Subcutaneous abdominal adipose tissue (tissue), 5 donors: Measurements from ENCODE around the gene UBAP2.
"Not testable (repeated sequence)": the region's sequence is repeated elsewhere in the genome, so short reads cannot be mapped to it uniquely, and the experiment has no call there.

Source experiments
- H3K27ac ChIP-seq: one replicate; pipeline ENCODE4 v1.7.0; 2013; ENCODE audit warnings: low read depth, mild to moderate bottlenecking, inconsistent platforms, low read length, moderate library complexity
- H3K27me3 ChIP-seq, 5 donors: one replicate each; pipeline ENCODE4 v1.7.0; 2013; ENCODE audit warnings: low read length in 5 of 5, inconsistent platforms in 1 of 5; ENCODE audit not compliant: control insufficient read depth in 5 of 5, insufficient read depth in 4 of 5
- H3K36me3 ChIP-seq, 5 donors: one replicate each; pipeline ENCODE4 v1.7.0; 2013; ENCODE audit warnings: low read length in 5 of 5; ENCODE audit not compliant: control insufficient read depth in 5 of 5, insufficient read depth in 5 of 5
- H3K4me1 ChIP-seq, 5 donors: one replicate each; pipeline ENCODE4 v1.7.0; 2013; ENCODE audit warnings: low read length in 5 of 5, mild to moderate bottlenecking in 3 of 5, moderate library complexity in 1 of 5; ENCODE audit not compliant: control insufficient read depth in 5 of 5, insufficient read depth in 5 of 5
- H3K4me3 ChIP-seq, 5 donors: one replicate each; pipeline ENCODE4 v1.7.0; 2013; ENCODE audit warnings: low read length in 5 of 5, low read depth in 1 of 5
- H3K9ac ChIP-seq, 5 donors: one replicate each; pipeline ENCODE4 v1.7.0; 2013; ENCODE audit warnings: low read length in 5 of 5, mild to moderate bottlenecking in 4 of 5, moderate library complexity in 3 of 5
- H3K9me3 ChIP-seq, 5 donors: one replicate each; pipeline ENCODE4 v1.7.0; 2013; ENCODE audit warnings: low read length in 5 of 5; ENCODE audit not compliant: control insufficient read depth in 5 of 5
- donor health status: healthy.
- donor health status: healthy.
- donor health status: healthy.
- donor health status: healthy.
- donor health status: healthy.

UBAP2 gene

GRCh38 chr9:34035656-34036055 is 13.0 kb downstream of the UBAP2 start:
- Histone ChIP-seq H3K27ac (no peak overlapping the region), H3K4me1 (no peaks in the 10 kb centered on the region), H3K9ac (no peak overlapping the region), H3K4me3 (no peak overlapping the region), H3K27me3 (no peaks in the 10 kb centered on the region), H3K36me3 (no peaks in the 10 kb centered on the region), H3K9me3 (no peaks in the 10 kb centered on the region)

- H3K9ac ChIP-seq, result no peak overlapping the region
- H3K9me3 ChIP-seq, result no peaks in the 10 kb centered on the region
- no peak overlapping the region for H3K4me3 ChIP-seq
- H3K27me3 ChIP-seq, result no peaks in the 10 kb centered on the region
- no peaks in the 10 kb centered on the region for H3K36me3 ChIP-seq
- H3K4me1 ChIP-seq, result no peaks in the 10 kb centered on the region
- H3K27ac ChIP-seq, result no peak overlapping the region
Measured at GRCh38 chr9:34034698-34035065, 14.0 kb downstream of the UBAP2 start.

GRCh38 chr9:34032631-34033030 is 16.1 kb downstream of the UBAP2 start:
- Histone ChIP-seq H3K27ac (no peak overlapping the region), H3K9me3 (no peaks in the 10 kb centered on the region), H3K4me3 (no peak overlapping the region), H3K4me1 (no peaks in the 10 kb centered on the region), H3K9ac (no peak overlapping the region), H3K36me3 (peaks cover 0 to 5% (median 0%) of the 10 kb centered on the region in 5 donors), H3K27me3 (no peaks in the 10 kb centered on the region)

- H3K27me3 ChIP-seq, result no peaks in the 10 kb centered on the region
- H3K36me3 ChIP-seq, result peaks cover 0 to 5% (median 0%) of the 10 kb centered on the region in 5 donors
- no peaks in the 10 kb centered on the region for H3K9me3 ChIP-seq
- H3K4me1 ChIP-seq, result peaks cover 0 to 2% (median 0%) of the 10 kb centered on the region in 5 donors
- no peak overlapping the region for H3K27ac ChIP-seq
- H3K9ac ChIP-seq, result no peak overlapping the region
- no peak overlapping the region for H3K4me3 ChIP-seq
Measured at GRCh38 chr9:34027845-34028574, 20.7 kb downstream of the UBAP2 start.

- H3K4me1 ChIP-seq, result peaks cover 0 to 2% (median 0%) of the 10 kb centered on the region in 5 donors
- no peak overlapping the region for H3K27ac ChIP-seq
- peaks cover 0 to 5% (median 0%) of the 10 kb centered on the region in 5 donors for H3K36me3 ChIP-seq
- no peaks in the 10 kb centered on the region for H3K27me3 ChIP-seq
- H3K4me3 ChIP-seq, result no peak overlapping the region
- H3K9me3 ChIP-seq, result no peaks in the 10 kb centered on the region
- no peak overlapping the region for H3K9ac ChIP-seq
Measured at GRCh38 chr9:34025811-34026210, 22.9 kb downstream of the UBAP2 start.

- Histone ChIP-seq H3K4me1 (peaks cover 0 to 2% (median 0%) of the 10 kb centered on the region in 5 donors), H3K27me3 (no peaks in the 10 kb centered on the region), H3K4me3 (no peak overlapping the region), H3K27ac (no peak overlapping the region), H3K9me3 (no peaks in the 10 kb centered on the region), H3K36me3 (peaks cover 0 to 5% (median 0%) of the 10 kb centered on the region in 5 donors), H3K9ac (no peak overlapping the region)
Measured at GRCh38 chr9:34025062-34025461, 23.6 kb downstream of the UBAP2 start.

- H3K36me3 ChIP-seq, result not testable (repeated sequence)
Measured at GRCh38 chr9:34024476-34024875, 24.2 kb downstream of the UBAP2 start.

GRCh38 chr9:34016149-34016548 is 32.5 kb downstream of the UBAP2 start:
- Histone ChIP-seq H3K27ac (no peak overlapping the region), H3K4me1 (no peaks in the 10 kb centered on the region), H3K9ac (no peak overlapping the region), H3K9me3 (no peaks in the 10 kb centered on the region), H3K36me3 (peaks cover 0 to 14% (median 5%) of the 10 kb centered on the region in 5 donors), H3K4me3 (no peak overlapping the region), H3K27me3 (no peaks in the 10 kb centered on the region)

More at GRCh38 chr9:34024476-34024875, 24.2 kb downstream of the UBAP2 start:
- H3K27me3 ChIP-seq, H3K9me3 ChIP-seq, H3K27ac ChIP-seq, H3K9ac ChIP-seq, H3K4me1 ChIP-seq, H3K4me3 ChIP-seq: not testable (repeated sequence)

- no peak overlapping the region for H3K9ac ChIP-seq
- H3K4me1 ChIP-seq, result no peaks in the 10 kb centered on the region
- peaks cover 2 to 33% (median 11%) of the 10 kb centered on the region in 5 donors for H3K36me3 ChIP-seq
- no peak overlapping the region for H3K27ac ChIP-seq
- no peak overlapping the region for H3K4me3 ChIP-seq
- H3K9me3 ChIP-seq, result no peaks in the 10 kb centered on the region
- no peaks in the 10 kb centered on the region for H3K27me3 ChIP-seq
Measured at GRCh38 chr9:34010979-34011378, 37.7 kb downstream of the UBAP2 start.

- Histone ChIP-seq H3K9ac (no peak overlapping the region), H3K4me1 (peaks cover 0 to 7% (median 0%) of the 10 kb centered on the region in 5 donors), H3K27me3 (no peaks in the 10 kb centered on the region), H3K36me3 (peaks cover 9 to 28% (median 15%) of the 10 kb centered on the region in 5 donors), H3K9me3 (no peaks in the 10 kb centered on the region), H3K4me3 (no peak overlapping the region), H3K27ac (no peak overlapping the region)
Measured at GRCh38 chr9:34001951-34002350, 46.7 kb downstream of the UBAP2 start.
